GM23338 (cell line): ENCODE results near the gene SORBS1. TPM values are rescaled to one million over a fixed set of nuclear protein-coding genes. Genes with fewer than 3 reads are reported as not detected.

Experiments
- ATAC-seq: fragments of 200-7000 bp; cut with Tn5 transposase; 3 replicates; pipeline ENCODE4 v1.9.1; 2020
- DNase-seq: peaks from one replicate; pipeline ENCODE4 v3.0.0-alpha.2; 2015; ENCODE audit warnings: low spot score
- H2AFZ ChIP-seq: fragments of 200-600 bp; sonication (generic); 2 replicates; pipeline ENCODE4 v1.8.0; 2016; ENCODE audit warnings: antibody characterized with exemption, mild to moderate bottlenecking, moderate library complexity
- H3F3A ChIP-seq: fragments of 200-600 bp; sonication (generic); replicated peaks from 2 replicates; pipeline ENCODE4 v1.8.0; 2017; ENCODE audit warnings: antibody characterized with exemption, mixed run types, low read depth
- H3K27ac ChIP-seq: fragments of 200-600 bp; sonication (generic); 2 replicates; pipeline ENCODE4 v1.6.1; 2016; ENCODE audit warnings: low read depth
- H3K27me3 ChIP-seq: fragments of 200-600 bp; sonication (generic); 2 replicates; pipeline ENCODE4 v1.8.0; 2016; ENCODE audit warnings: mild to moderate bottlenecking, mixed run types, moderate library complexity; ENCODE audit not compliant: insufficient read depth
- H3K36me3 ChIP-seq: fragments of 200-600 bp; sonication (generic); 2 replicates; pipeline ENCODE4 v1.8.0; 2016; ENCODE audit warnings: mild to moderate bottlenecking; ENCODE audit not compliant: insufficient read depth
- H3K4me1 ChIP-seq: fragments of 200-600 bp; sonication (generic); 2 replicates; pipeline ENCODE4 v1.8.0; 2016; ENCODE audit warnings: mild to moderate bottlenecking, moderate library complexity; ENCODE audit not compliant: insufficient read depth
- H3K4me2 ChIP-seq: fragments of 200-600 bp; sonication (generic); 2 replicates; pipeline ENCODE4 v1.7.1; 2017; ENCODE audit warnings: mixed run types
- H3K4me3 ChIP-seq: fragments of 200-600 bp; sonication (generic); 2 replicates; pipeline ENCODE4 v1.6.1; 2016; ENCODE audit warnings: mixed run types
- H3K79me2 ChIP-seq: fragments of 200-600 bp; sonication (generic); replicated peaks from 2 replicates; pipeline ENCODE4 v1.8.0; 2017; ENCODE audit warnings: mild to moderate bottlenecking; ENCODE audit not compliant: insufficient read depth
- H3K9me2 ChIP-seq: fragments of 200-600 bp; sonication (generic); 2 replicates; pipeline ENCODE4 v1.8.0; 2017; ENCODE audit not compliant: insufficient read depth
- H4K20me1 ChIP-seq: fragments of 200-600 bp; sonication (generic); replicated peaks from 2 replicates; pipeline ENCODE4 v1.8.0; 2017; ENCODE audit warnings: mild to moderate bottlenecking; ENCODE audit not compliant: insufficient read depth
- H3K27ac Mint-ChIP-seq: 2 replicates; pipeline ENCODE4 v1.8.0; 2020; ENCODE audit warnings: inconsistent platforms, mild to moderate bottlenecking, moderate library complexity, mixed read lengths
- H3K27me3 Mint-ChIP-seq: 3 replicates; pipeline ENCODE4 v1.8.0; 2022; ENCODE audit warnings: low read depth, mild to moderate bottlenecking, moderate library complexity, mixed read lengths, inconsistent platforms; ENCODE audit not compliant: insufficient read depth, poor library complexity
- H3K36me3 Mint-ChIP-seq: 3 replicates; pipeline ENCODE4 v1.8.0; 2021; ENCODE audit warnings: low read depth, mild to moderate bottlenecking, inconsistent platforms, moderate library complexity, mixed read lengths
- H3K4me1 Mint-ChIP-seq: 3 replicates; pipeline ENCODE4 v1.8.0; 2020; ENCODE audit warnings: mild to moderate bottlenecking, inconsistent platforms, mixed read lengths
- H3K4me3 Mint-ChIP-seq: 3 replicates; pipeline ENCODE4 v1.8.0; 2021; ENCODE audit warnings: moderate library complexity, mild to moderate bottlenecking, inconsistent platforms, mixed read lengths
- H3K9me3 Mint-ChIP-seq: 3 replicates; pipeline ENCODE4 v1.8.0; 2020; ENCODE audit warnings: moderate library complexity, mild to moderate bottlenecking, inconsistent platforms, mixed read lengths
- CTCF ChIP-seq, 2 experiments: fragments of 200-600 bp in 1 of 2; sonication (generic) in 1 of 2; conservative IDR thresholded peaks; 2 replicates each; pipeline versions ENCODE4 v1.5.1 to v1.6.1; 2016 to 2017; ENCODE audit warnings: antibody characterized with exemption in 2 of 2, low read depth in 2 of 2, mild to moderate bottlenecking in 2 of 2, moderate library complexity in 1 of 2
- ETS1 ChIP-seq: IDR thresholded peaks from 2 replicates; pipeline ENCODE4 v1.6.1; 2016; ENCODE audit warnings: antibody characterized with exemption
- EZH2 ChIP-seq: fragments of 200-600 bp; sonication (generic); IDR thresholded peaks from one replicate; pipeline ENCODE4 v1.8.0; 2017; ENCODE audit warnings: antibody characterized with exemption, mild to moderate bottlenecking, low read depth; ENCODE audit not compliant: unreplicated experiment
- EZH2phosphoT487 ChIP-seq: fragments of 200-600 bp; sonication (generic); IDR thresholded peaks from one replicate; pipeline ENCODE4 v1.8.1; 2018; ENCODE audit warnings: antibody characterized with exemption; ENCODE audit not compliant: unreplicated experiment
- NANOG ChIP-seq: IDR thresholded peaks from 2 replicates; pipeline ENCODE4 v1.6.1; 2016; ENCODE audit warnings: antibody characterized with exemption, borderline replicate concordance
- POLR2AphosphoS5 ChIP-seq: IDR thresholded peaks from 2 replicates; pipeline ENCODE4 v1.6.1; 2016; ENCODE audit warnings: antibody characterized with exemption, low read depth
- REST ChIP-seq: IDR thresholded peaks from one replicate; pipeline ENCODE4 v1.6.1; 2018; ENCODE audit warnings: antibody characterized with exemption; ENCODE audit not compliant: unreplicated experiment
- STAT1 ChIP-seq: IDR thresholded peaks from one replicate; pipeline ENCODE4 v1.6.1; 2016; ENCODE audit warnings: antibody characterized with exemption; ENCODE audit not compliant: unreplicated experiment
- ZNF331 ChIP-seq: fragments of 250-450 bp; sonication (Bioruptor Pico); IDR thresholded peaks from 2 replicates; pipeline ENCODE4 v1.5.0; 2020; ENCODE audit warnings: low read depth, mild to moderate bottlenecking, moderate library complexity
- ZNF462 ChIP-seq: fragments of 250-450 bp; sonication (Bioruptor Pico); IDR thresholded peaks from 2 replicates; pipeline ENCODE4 v1.5.0; 2020; ENCODE audit warnings: mild to moderate bottlenecking, moderate library complexity
- polyA plus RNA-seq: library from polyadenylated mRNA; unstranded; fragments of >200 nt; fragmentation: Nextera tagmentation; extraction: Ambion mirVana; gene quantifications from 2 replicates; pipeline ENCODE4 v1.2.1, GENCODE V29; 2016
- total RNA-seq: library from RNA; depleted of rRNA; stranded (reverse); fragments of >200 nt; shearing (Covaris generic); gene quantifications from 2 replicates; pipeline ENCODE4 v1.2.3, GENCODE V29; 2014

The SORBS1 gene
- total and polyA plus RNA-seq, 2 experiments from 2014 or later = 47.7 to 51.5 TPM

- Histone ChIP-seq H3K4me3 (no peak overlapping the region), H3K79me2 (peaks cover 88% of the 10 kb centered on the region), H3K9me2 (no peaks in the 10 kb centered on the region), H4K20me1 (peaks cover 15% of the 10 kb centered on the region), H3K36me3 (0 out of 2 replicates have a peak, but pooled peaks cover 4% of the 10 kb centered on the region), H3K27me3 (no peaks in the 10 kb centered on the region), H3F3A (peaks cover 11% of the 10 kb centered on the region; the same call in 1 of the 2 replicates), H3K27ac (peak overlapping the region; percentile 81), H3K4me1 (peaks cover 68% of the 10 kb centered on the region), H3K4me2 (peak overlapping the region; percentile 10; the same call in 1 of the 2 replicates), H2AFZ (no peak overlapping the region)
- peak overlapping the region; percentile 67; the same call in 1 of the 2 replicates for H3K27ac Mint-ChIP-seq
- H3K27me3 Mint-ChIP-seq = peaks cover 10% of the 10 kb centered on the region
- ATAC-seq = peak; percentile 60
- H3K9me3 Mint-ChIP-seq = peaks cover 3% of the 10 kb centered on the region; the same call in 2 of the 3 replicates
- TF ChIP-seq ETS1 (no peak), POLR2AphosphoS5 (no peak), NANOG (no peak), EZH2 (no peak), ZNF462 (CRISPR knock-in tag) (no peak), ZNF331 (CRISPR knock-in tag) (no peak), CTCF (conservative IDR thresholded peaks at IDR 0.05; ENCODE audit: low read depth in 2 of 2) (no peak), STAT1 (no peak), EZH2phosphoT487 (no peak), REST (no peak)
- H3K36me3 Mint-ChIP-seq = peaks cover 7% of the 10 kb centered on the region; the same call in 2 of the 3 replicates
- DNase-seq = peak; percentile 72
- peaks cover 55% of the 10 kb centered on the region for H3K4me1 Mint-ChIP-seq
- H3K4me3 Mint-ChIP-seq = no peak overlapping the region
Measured at GRCh38 chr10:95552679-95553342, 8.4 kb downstream of the SORBS1 start.
